GM21717 (cell line): Measurements from ENCODE around the gene SPAG6.
"Not testable (repeated sequence)": the region's sequence is repeated elsewhere in the genome, so short reads cannot be mapped to it uniquely, and the experiment has no call there.

Experiments
- ATAC-seq: cut with Tn5 transposase; IDR thresholded peaks from one replicate; pipeline ENCODE4 v1.9.1; 2021; ENCODE audit warnings: mild to moderate bottlenecking, moderate library complexity; ENCODE audit not compliant: unreplicated experiment

SPAG6 gene

GRCh38 chr10:22341190-22341925 lies 3.9 kb upstream of the SPAG6 start:
- peak; percentile 10 for ATAC-seq

- no peak for ATAC-seq
Measured at GRCh38 chr10:22341926-22342196, 3.4 kb upstream of the SPAG6 start.

- ATAC-seq: no peak
Measured at GRCh38 chr10:22342421-22342820, 2.9 kb upstream of the SPAG6 start.

GRCh38 chr10:22343731-22344130 lies 1.6 kb upstream of the SPAG6 start:
- no peak for ATAC-seq

GRCh38 chr10:22344249-22344648 lies 1.0 kb upstream of the SPAG6 start:
- ATAC-seq: no peak

GRCh38 chr10:22344781-22345300 lies 455 bp upstream of the SPAG6 start:
- ATAC-seq: no peak

GRCh38 chr10:22346096-22346661 lies 883 bp downstream of the SPAG6 start:
- ATAC-seq: no peak

GRCh38 chr10:22349755-22350154 lies 4.5 kb downstream of the SPAG6 start:
- ATAC-seq: no peak

- no peak for ATAC-seq
Measured at GRCh38 chr10:22351131-22351703, 5.9 kb downstream of the SPAG6 start.

- ATAC-seq: no peak
Measured at GRCh38 chr10:22356324-22356873, 11.1 kb downstream of the SPAG6 start.

- not testable (repeated sequence) for ATAC-seq
Measured at GRCh38 chr10:22357770-22358169, 12.5 kb downstream of the SPAG6 start.

- ATAC-seq: no peak
Measured at GRCh38 chr10:22363305-22363704, 18.0 kb downstream of the SPAG6 start.

- ATAC-seq: no peak
Measured at GRCh38 chr10:22364407-22365140, 19.3 kb downstream of the SPAG6 start.

GRCh38 chr10:22365233-22365632 lies 19.9 kb downstream of the SPAG6 start:
- peak; percentile 60 for ATAC-seq

GRCh38 chr10:22365644-22366434 lies 20.5 kb downstream of the SPAG6 start:
- no peak for ATAC-seq

GRCh38 chr10:22366435-22366703 lies 21.1 kb downstream of the SPAG6 start:
- ATAC-seq: no peak

GRCh38 chr10:22366771-22367170 lies 21.5 kb downstream of the SPAG6 start:
- ATAC-seq: no peak

GRCh38 chr10:22367471-22367870 lies 22.2 kb downstream of the SPAG6 start:
- ATAC-seq: no peak

- ATAC-seq: no peak
Measured at GRCh38 chr10:22368402-22368801, 23.1 kb downstream of the SPAG6 start.

- no peak for ATAC-seq
Measured at GRCh38 chr10:22368981-22369380, 23.7 kb downstream of the SPAG6 start.
